ENCODE data around the gene TMC4. TPM values are rescaled to one million over a fixed set of nuclear protein-coding genes. Genes with fewer than 3 reads are reported as not detected.
"Not testable (repeated sequence)": the region's sequence is repeated elsewhere in the genome, so short reads cannot be mapped to it uniquely, and the experiment has no call there.

TMC4 gene
- total and polyA plus RNA-seq, 5 experiments from 2014 or later: 0.13 TPM; not detected in 4

- Mint-ChIP-seq H3K27ac (peak overlapping the region in 8 of 10 donors; percentile 15 to 89 (median 68)), H3K4me3 (peak overlapping the region in 8 of 10 donors; percentile 2 to 81 (median 46)), H3K9me3 (no peaks in the 10 kb centered on the region), H3K36me3 (peaks cover 0 to 48% (median 12%) of the 10 kb centered on the region in 3 donors), H3K27me3 (no peaks in the 10 kb centered on the region), H3K4me1 (peaks cover 29 to 74% (median 69%) of the 10 kb centered on the region in 4 donors)
- no peak for ATAC-seq
- no peak for DNase-seq
- POLR2A ChIA-PET: interaction anchor here (1.4 to 2.5 kb wide), 4 partner anchors 8 to 240 kb away, joined by 5 to 15 read pairs (median 8); partner anchors contain the start of genes LENG8, MBOAT7, RPS9 and TSEN34
These were observed 36.3 kb upstream of the TMC4 start for GRCh38 chr19:54209058-54209810.

- ATAC-seq (no peak), DNase-seq (no peak)
- H3K4me3 Mint-ChIP-seq: peak overlapping the region in 8 of 10 donors; percentile 19 to 74 (median 45)
- H3K9me3 Mint-ChIP-seq: no peaks in the 10 kb centered on the region
- H3K27ac Mint-ChIP-seq: peak overlapping the region in 6 of 10 donors; percentile 15 to 86 (median 58)
- peaks cover 0 to 53% (median 12%) of the 10 kb centered on the region in 3 donors for H3K36me3 Mint-ChIP-seq
- POLR2A ChIA-PET: interaction anchor here (1.4 to 2.1 kb wide), 3 partner anchors 17 to 240 kb away, joined by 5 to 8 read pairs (median 7); partner anchors contain the start of genes LENG8 and TSEN34
- no peaks in the 10 kb centered on the region for H3K27me3 Mint-ChIP-seq
- H3K4me1 Mint-ChIP-seq: peaks cover 29 to 79% (median 72%) of the 10 kb centered on the region in 4 donors
These were observed 35.8 kb upstream of the TMC4 start for GRCh38 chr19:54208784-54209057.

GRCh38 chr19:54207983-54208783, 35.2 kb upstream of the TMC4 start:
- DNase-seq (peak in 9 of 10 donors; percentile 21 to 72 (median 45)), ATAC-seq (peak; percentile 4 to 46)
- POLR2A ChIA-PET: interaction anchor here (0.9 to 1.4 kb wide), 3 partner anchors 17 to 241 kb away, joined by 3 to 7 read pairs (median 5); partner anchors contain the start of genes LENG8 and TSEN34
- Mint-ChIP-seq H3K36me3 (peaks cover 0 to 58% (median 13%) of the 10 kb centered on the region in 3 donors), H3K4me1 (peaks cover 29 to 84% (median 77%) of the 10 kb centered on the region in 4 donors), H3K27ac (peak overlapping the region; percentile 19 to 89 (median 64)), H3K4me3 (peak overlapping the region; percentile 22 to 74 (median 43)), H3K9me3 (no peaks in the 10 kb centered on the region), H3K27me3 (no peaks in the 10 kb centered on the region)

GRCh38 chr19:54207676-54207982, 34.7 kb upstream of the TMC4 start:
- no peaks in the 10 kb centered on the region for H3K27me3 Mint-ChIP-seq
- DNase-seq: no peak
- no peaks in the 10 kb centered on the region for H3K9me3 Mint-ChIP-seq
- POLR2A ChIA-PET: interaction anchor here (0.9 to 1.4 kb wide), 3 partner anchors 16 to 241 kb away, joined by 3 to 7 read pairs (median 5); partner anchors contain the start of genes LENG8 and TSEN34
- no peak for ATAC-seq
- H3K27ac Mint-ChIP-seq: peak overlapping the region; percentile 0 to 89 (median 58)
- peaks cover 29 to 89% (median 81%) of the 10 kb centered on the region in 4 donors for H3K4me1 Mint-ChIP-seq
- peak overlapping the region; percentile 22 to 74 (median 52) for H3K4me3 Mint-ChIP-seq
- peaks cover 0 to 64% (median 17%) of the 10 kb centered on the region in 3 donors for H3K36me3 Mint-ChIP-seq

- Mint-ChIP-seq H3K27ac (peak overlapping the region in 6 of 10 donors; percentile 19 to 77 (median 52)), H3K4me3 (peak overlapping the region in 6 of 10 donors; percentile 41 to 66 (median 56)), H3K4me1 (peaks cover 31 to 93% (median 86%) of the 10 kb centered on the region in 4 donors), H3K36me3 (peaks cover 0 to 68% (median 22%) of the 10 kb centered on the region in 3 donors)
- not testable (repeated sequence) for DNase-seq, H3K27me3 Mint-ChIP-seq, H3K9me3 Mint-ChIP-seq, ATAC-seq
- POLR2A ChIA-PET: interaction anchor here (1.1 kb wide), 1 partner anchor 15 kb away, joined by 3 read pairs; no protein-coding TSS in a partner anchor
These were observed 34.2 kb upstream of the TMC4 start for GRCh38 chr19:54207193-54207592.

- ATAC-seq (no peak), DNase-seq (no peak)
- H3K27me3 Mint-ChIP-seq: no peaks in the 10 kb centered on the region
- peaks cover 31 to 96% (median 88%) of the 10 kb centered on the region in 4 donors for H3K4me1 Mint-ChIP-seq
- peak overlapping the region in 2 of 10 donors; percentile 24 to 52 for H3K27ac Mint-ChIP-seq
- H3K36me3 Mint-ChIP-seq: peaks cover 0 to 72% (median 23%) of the 10 kb centered on the region in 3 donors
- POLR2A ChIA-PET: interaction anchor here (1.1 kb wide), 1 partner anchor 15 kb away, joined by 3 read pairs; no protein-coding TSS in a partner anchor
- H3K4me3 Mint-ChIP-seq: peak overlapping the region in 5 of 10 donors; percentile 12 to 58 (median 26)
- no peaks in the 10 kb centered on the region for H3K9me3 Mint-ChIP-seq
These were observed 33.8 kb upstream of the TMC4 start for GRCh38 chr19:54206831-54207177.

- ATAC-seq: no peak
- POLR2A ChIA-PET: interaction anchor here (1.1 kb wide), 1 partner anchor 14 kb away, joined by 3 read pairs; no protein-coding TSS in a partner anchor
- no peaks in the 10 kb centered on the region for H3K27me3 Mint-ChIP-seq
- DNase-seq: no peak
- H3K27ac Mint-ChIP-seq: peak overlapping the region in 2 of 10 donors; percentile 24 to 52
- no peaks in the 10 kb centered on the region for H3K9me3 Mint-ChIP-seq
- H3K4me1 Mint-ChIP-seq: peaks cover 29 to 100% (median 88%) of the 10 kb centered on the region in 4 donors
- peaks cover 0 to 75% (median 23%) of the 10 kb centered on the region in 3 donors for H3K36me3 Mint-ChIP-seq
- H3K4me3 Mint-ChIP-seq: peak overlapping the region in 4 of 10 donors; percentile 12 to 58 (median 22)
These were observed 33.3 kb upstream of the TMC4 start for GRCh38 chr19:54206030-54206830.

- Mint-ChIP-seq H3K27ac (peak overlapping the region in 2 of 10 donors; percentile 18 to 31), H3K27me3 (no peaks in the 10 kb centered on the region), H3K9me3 (no peaks in the 10 kb centered on the region), H3K4me1 (peaks cover 26 to 95% (median 80%) of the 10 kb centered on the region in 4 donors), H3K36me3 (peaks cover 0 to 78% (median 25%) of the 10 kb centered on the region in 3 donors), H3K4me3 (peak overlapping the region in 7 of 10 donors; percentile 2 to 52 (median 46))
- POLR2A ChIA-PET: interaction anchor here (1.1 kb wide), 2 partner anchors 14 to 45 kb away, joined by 3 to 4 read pairs; partner anchors contain the start of genes LENG1 and TSEN34
- DNase-seq: no peak
- no peak for ATAC-seq
These were observed 32.0 kb upstream of the TMC4 start for GRCh38 chr19:54204767-54205468.

GRCh38 chr19:54203151-54203611, 30.2 kb upstream of the TMC4 start:
- H3K27ac Mint-ChIP-seq: peak overlapping the region in 5 of 10 donors; percentile 31 to 68 (median 46)
- POLR2A ChIA-PET: interaction anchor here (3.7 to 6.3 kb wide), 2 partner anchors 13 to 44 kb away, joined by 19 to 158 read pairs; partner anchors contain the start of genes LENG1, MBOAT7 and TSEN34
- ATAC-seq: no peak
- DNase-seq: no peak
- peak overlapping the region; percentile 9 to 100 (median 93) for H3K4me3 Mint-ChIP-seq
- peaks cover 0 to 75% (median 25%) of the 10 kb centered on the region in 3 donors for H3K36me3 Mint-ChIP-seq
- peaks cover 18 to 83% (median 65%) of the 10 kb centered on the region in 4 donors for H3K4me1 Mint-ChIP-seq
- no peaks in the 10 kb centered on the region for H3K9me3 Mint-ChIP-seq
- H3K27me3 Mint-ChIP-seq: no peaks in the 10 kb centered on the region

GRCh38 chr19:54201980-54202379, 29.0 kb upstream of the TMC4 start:
- no peaks in the 10 kb centered on the region for H3K27me3 Mint-ChIP-seq
- H3K4me1 Mint-ChIP-seq: peaks cover 12 to 71% (median 53%) of the 10 kb centered on the region in 4 donors
- H3K36me3 Mint-ChIP-seq: peaks cover 0 to 63% (median 25%) of the 10 kb centered on the region in 3 donors
- no peaks in the 10 kb centered on the region for H3K9me3 Mint-ChIP-seq
- peak overlapping the region; percentile 89 to 100 (median 100) for H3K4me3 Mint-ChIP-seq
- POLR2A ChIA-PET: interaction anchor here (0.6 to 6.3 kb wide), 4 partner anchors 12 to 1049 kb away, joined by 4 to 158 read pairs (median 12); partner anchors contain the start of genes LENG1, MBOAT7 and TSEN34
- DNase-seq: no peak
- peak overlapping the region in 9 of 10 donors; percentile 32 to 100 (median 99) for H3K27ac Mint-ChIP-seq
- ATAC-seq: no peak
